Psoas muscle (tissue), 8 donors: ENCODE measurements around the gene BATF3. TPM values are rescaled to one million over a fixed set of nuclear protein-coding genes. Genes with fewer than 3 reads are reported as not detected.

Experiments used
- ATAC-seq, 4 donors: fragments of 200-7000 bp; cut with Tn5 transposase; one replicate each; pipeline ENCODE4 v1.9.1; 2020; ENCODE audit warnings: moderate library complexity in 3 of 4, mild to moderate bottlenecking in 2 of 4
- DNase-seq, 2 donors: peaks; one replicate each; pipeline ENCODE4 v3.0.0-alpha.2; 2020
- H3K27ac ChIP-seq: fragments of 200-600 bp; one replicate; pipeline ENCODE4 v1.8.0; 2022
- H3K27me3 ChIP-seq, 3 donors: fragments of 200-600 bp in 1 of 3; one replicate each; pipeline versions ENCODE4 v1.6.1 to v1.8.0; 2013 to 2022; ENCODE audit warnings: low read length in 2 of 3, mild to moderate bottlenecking in 2 of 3, moderate library complexity in 1 of 3; ENCODE audit not compliant: insufficient read depth in 3 of 3
- H3K36me3 ChIP-seq, 2 donors: fragments of 200-600 bp in 1 of 2; one replicate each; pipeline versions ENCODE4 v1.6.1 to v1.8.0; 2013 to 2022; ENCODE audit warnings: low read depth in 1 of 2, mild to moderate bottlenecking in 1 of 2, moderate library complexity in 1 of 2; ENCODE audit not compliant: insufficient read depth in 1 of 2
- H3K4me1 ChIP-seq: fragments of 200-600 bp; one replicate; pipeline ENCODE4 v1.8.0; 2022
- H3K4me3 ChIP-seq: fragments of 200-600 bp; one replicate; pipeline ENCODE4 v1.8.0; 2022; ENCODE audit warnings: mild to moderate bottlenecking
- H3K9me3 ChIP-seq: fragments of 200-600 bp; one replicate; pipeline ENCODE4 v1.8.0; 2022
- CTCF ChIP-seq: fragments of 200-600 bp; IDR thresholded peaks from one replicate; pipeline ENCODE4 v1.8.0; 2022; ENCODE audit warnings: antibody characterized with exemption
- WGBS, 3 donors: extraction: QIAGEN DNeasy Blood & Tissue Kit; methylation state at CpG; one replicate each; pipeline versions ENCODE4 v1.1.6 to v1.1.7; 2013; 5-methylcytosine and 5-hydroxymethylcytosine counted together
- intact Hi-C, 2 donors: fragments of 100-400 bp; cut with DNase I; formaldehyde crosslinking; loops; one replicate each; pipeline versions ENCODE4 v1.11.0 to v1.14.2; 2022
- polyA plus RNA-seq, 3 donors: library from polyadenylated mRNA; stranded (reverse); fragments of 200-250 nt; gene quantifications; one replicate each; pipeline ENCODE4 v1.2.3, GENCODE V29; 2013
- total RNA-seq, 4 donors: library from RNA; stranded (reverse); fragmentation: NEBNext Ultra II Directional in 2 of 4; extraction: Animal tissue kit (Norgen Biotek cat#: 25700) in 2 of 4; gene quantifications; one replicate each; pipeline versions ENCODE4 v1.2.1 to v1.2.4, GENCODE V29; 2021 to 2023
- donor health status: healthy with polysubstance abuse.
- donor health status: DM: no; HTN: no; CAD: no; lungs with moderate emphysema.
- donor health status: Bipolar disorder and iron deficiency.
- donor health status: healthy.
- donor health status: DM: yes; HTN: yes; CAD: no.
- donor health status: DM: no; HTN: no; CAD: no.
- donor health status: DM: no; HTN: no; CAD: no.
- donor health status: DM: yes; HTN: yes; CAD: no.

The BATF3 gene
- total and polyA plus RNA-seq, 7 donors = 0.03 to 2.9 (median 0.84) TPM

GRCh38 chr1:212656730-212657129 is 42.9 kb downstream of the BATF3 start:
- DNase-seq (no peak), ATAC-seq (no peak)
- Histone ChIP-seq H3K36me3 (no peaks in the 10 kb centered on the region), H3K4me1 (no peaks in the 10 kb centered on the region), H3K27ac (no peak overlapping the region), H3K9me3 (no peaks in the 10 kb centered on the region), H3K27me3 (no peaks in the 10 kb centered on the region), H3K4me3 (no peak overlapping the region)
- intact Hi-C loops = no loop called here
- TF ChIP-seq CTCF = no peak
- 69 to 76% (median 74%) methylated on average over 5 of the region's 5 CpGs for WGBS, 3 donors

- no peak overlapping the region for H3K4me3 ChIP-seq
- DNase-seq (no peak), ATAC-seq (no peak)
- H3K9me3 ChIP-seq = no peaks in the 10 kb centered on the region
- no peak overlapping the region for H3K27ac ChIP-seq
- no peaks in the 10 kb centered on the region for H3K4me1 ChIP-seq
- WGBS, 3 donors = 73 to 77% (median 77%) methylated on average over 6 of the region's 6 CpGs
- H3K36me3 ChIP-seq = no peaks in the 10 kb centered on the region
- no peak for TF ChIP-seq CTCF
- no peaks in the 10 kb centered on the region for H3K27me3 ChIP-seq
- intact Hi-C loops = no loop called here
These were observed 43.8 kb downstream of the BATF3 start for GRCh38 chr1:212655668-212656440.

GRCh38 chr1:212652609-212653008 is 47.0 kb downstream of the BATF3 start:
- Histone ChIP-seq H3K27me3 (no peaks in the 10 kb centered on the region), H3K27ac (no peak overlapping the region), H3K4me3 (no peak overlapping the region), H3K4me1 (no peaks in the 10 kb centered on the region), H3K36me3 (no peaks in the 10 kb centered on the region), H3K9me3 (no peaks in the 10 kb centered on the region)
- DNase-seq (no peak), ATAC-seq (no peak)
- no peak for TF ChIP-seq CTCF
- WGBS, 3 donors = 97 to 100% (median 100%) methylated on average over 1 of the region's 1 CpG
- intact Hi-C loops = no loop called here

GRCh38 chr1:212651977-212652376 is 47.7 kb downstream of the BATF3 start:
- WGBS, 3 donors = 96 to 97% (median 97%) methylated on average over 3 of the region's 3 CpGs
- intact Hi-C loops = no loop called here
- ATAC-seq (no peak), DNase-seq (no peak)
- H3K27me3 ChIP-seq = no peaks in the 10 kb centered on the region
- H3K9me3 ChIP-seq = no peaks in the 10 kb centered on the region
- no peaks in the 10 kb centered on the region for H3K36me3 ChIP-seq
- H3K4me3 ChIP-seq = no peak overlapping the region
- no peaks in the 10 kb centered on the region for H3K4me1 ChIP-seq
- no peak overlapping the region for H3K27ac ChIP-seq
- no peak for TF ChIP-seq CTCF

- Histone ChIP-seq H3K4me1 (no peaks in the 10 kb centered on the region), H3K27ac (no peak overlapping the region), H3K27me3 (no peaks in the 10 kb centered on the region), H3K4me3 (no peak overlapping the region), H3K36me3 (no peaks in the 10 kb centered on the region), H3K9me3 (no peaks in the 10 kb centered on the region)
- intact Hi-C loops = no loop called here
- ATAC-seq (no peak), DNase-seq (no peak)
- WGBS, 3 donors = 61 to 67% (median 66%) methylated on average over 4 of the region's 4 CpGs
- TF ChIP-seq CTCF = no peak
These were observed 48.1 kb downstream of the BATF3 start for GRCh38 chr1:212651521-212651920.
